CD14-positive monocyte (primary cell): ENCODE measurements around the gene CLDN6. TPM values are rescaled to one million over a fixed set of nuclear protein-coding genes. Genes with fewer than 3 reads are reported as not detected.

ENCODE experiments used
- DNase-seq, 3 donors: peaks; one replicate each; pipeline ENCODE4 v3.0.0-alpha.2; 2011 to 2022
- H2AFZ ChIP-seq: 2 replicates; pipeline ENCODE4 v1.6.0; 2012; ENCODE audit warnings: mild to moderate bottlenecking, low read depth, low read length, inconsistent platforms; ENCODE audit not compliant: insufficient read depth, poor library complexity, severe bottlenecking
- H3K27ac ChIP-seq, 2 donors: 1 replicate in 1 of 2; 2 replicates in 1 of 2; pipeline ENCODE4 v1.5.1; 2012 to 2013; ENCODE audit warnings: low read length in 2 of 2, control low read depth in 1 of 2, inconsistent platforms in 1 of 2, low read depth in 1 of 2, mild to moderate bottlenecking in 1 of 2
- H3K27me3 ChIP-seq, 2 donors: one replicate each; pipeline versions ENCODE4 v1.6.0 to v1.6.1; 2011 to 2013; ENCODE audit warnings: low read length in 2 of 2; ENCODE audit not compliant: control insufficient read depth in 2 of 2, insufficient read depth in 2 of 2
- H3K36me3 ChIP-seq, 2 donors: replicated peaks in 1 of 2; 1 replicate in 1 of 2; 2 replicates in 1 of 2; pipeline versions ENCODE4 v1.5.1 to v1.6.1; 2012 to 2013; ENCODE audit warnings: low read length in 2 of 2, control low read depth in 1 of 2, inconsistent platforms in 1 of 2, mild to moderate bottlenecking in 1 of 2; ENCODE audit not compliant: insufficient read depth in 2 of 2, control insufficient read depth in 1 of 2
- H3K4me1 ChIP-seq, 2 donors: 1 replicate in 1 of 2; 2 replicates in 1 of 2; pipeline versions ENCODE4 v1.5.1 to v1.6.1; 2012 to 2013; ENCODE audit warnings: low read length in 2 of 2, control low read depth in 1 of 2, inconsistent platforms in 1 of 2, mild to moderate bottlenecking in 1 of 2, moderate library complexity in 1 of 2; ENCODE audit not compliant: insufficient read depth in 2 of 2, control insufficient read depth in 1 of 2
- H3K4me2 ChIP-seq: replicated peaks from 2 replicates; pipeline ENCODE3; 2012; ENCODE audit warnings: low read length, moderate library complexity, mild to moderate bottlenecking; ENCODE audit not compliant: poor library complexity, severe bottlenecking; ENCODE audit errors: extremely low read depth
- H3K4me3 ChIP-seq, 3 experiments: fragments of 200-600 bp in 1 of 3; sonication (generic) in 1 of 3; replicated peaks in 1 of 3; 1 replicate in 2 of 3; 2 replicates in 1 of 3; pipeline ENCODE4 v1.5.1; 2011 to 2013; ENCODE audit warnings: low read length in 3 of 3, mild to moderate bottlenecking in 3 of 3, control low read depth in 2 of 3, low read depth in 2 of 3, inconsistent platforms in 1 of 3, moderate library complexity in 1 of 3
- H3K79me2 ChIP-seq: 2 replicates; pipeline ENCODE4 v1.6.0; 2012; ENCODE audit warnings: mild to moderate bottlenecking, control low read depth, inconsistent platforms, low read length, moderate library complexity; ENCODE audit not compliant: insufficient read depth
- H3K9ac ChIP-seq: 2 replicates; pipeline ENCODE4 v1.6.0; 2017; ENCODE audit warnings: low read length, mild to moderate bottlenecking; ENCODE audit not compliant: insufficient read depth, poor library complexity, severe bottlenecking
- H3K9me3 ChIP-seq, 2 donors: replicated peaks in 1 of 2; 1 replicate in 1 of 2; 2 replicates in 1 of 2; pipeline versions ENCODE4 v1.5.1 to v1.6.1; 2012 to 2013; ENCODE audit warnings: low read length in 2 of 2, control low read depth in 1 of 2; ENCODE audit not compliant: control insufficient read depth in 1 of 2, insufficient read depth in 1 of 2
- H4K20me1 ChIP-seq: 2 replicates; pipeline ENCODE4 v1.6.0; 2012; ENCODE audit warnings: mild to moderate bottlenecking, low read length, control low read depth, moderate library complexity; ENCODE audit not compliant: insufficient read depth
- H3K27ac Mint-ChIP-seq, 7 donors: one replicate each; pipeline ENCODE4 v1.8.0; 2020; ENCODE audit warnings: mild to moderate bottlenecking in 7 of 7, mixed read lengths in 7 of 7, moderate library complexity in 6 of 7, inconsistent platforms in 2 of 7
- H3K27me3 Mint-ChIP-seq, 3 donors: one replicate each; pipeline ENCODE4 v1.8.0; 2021 to 2022; ENCODE audit warnings: low read depth in 3 of 3, mild to moderate bottlenecking in 3 of 3, mixed read lengths in 3 of 3, moderate library complexity in 3 of 3, inconsistent platforms in 1 of 3
- H3K36me3 Mint-ChIP-seq, 2 donors: one replicate each; pipeline ENCODE4 v1.8.0; 2020; ENCODE audit warnings: mixed read lengths in 2 of 2, inconsistent platforms in 1 of 2, mild to moderate bottlenecking in 1 of 2
- H3K4me1 Mint-ChIP-seq: one replicate; pipeline ENCODE4 v1.8.0; 2020; ENCODE audit warnings: mild to moderate bottlenecking, mixed read lengths
- H3K4me3 Mint-ChIP-seq, 2 donors: one replicate each; pipeline ENCODE4 v1.8.0; 2020; ENCODE audit warnings: mild to moderate bottlenecking in 2 of 2, mixed read lengths in 2 of 2, moderate library complexity in 1 of 2
- H3K9me3 Mint-ChIP-seq, 7 donors: one replicate each; pipeline ENCODE4 v1.8.0; 2020 to 2022; ENCODE audit warnings: mixed read lengths in 7 of 7, mild to moderate bottlenecking in 6 of 7, moderate library complexity in 6 of 7, inconsistent platforms in 2 of 7
- WGBS: methylation state at CpG from one replicate; pipeline ENCODE4 v1.1.5; 2013; ENCODE audit warnings: missing lambda C conversion rate; ENCODE audit not compliant: insufficient coverage; 5-methylcytosine and 5-hydroxymethylcytosine counted together
- intact Hi-C, 2 donors: fragments of 100-400 bp; cut with micrococcal nuclease; formaldehyde crosslinking; loops; one replicate each; pipeline versions ENCODE4 v1.15.0 to v1.15.1; 2023
- polyA plus RNA-seq, 3 donors: library from polyadenylated mRNA; depleted of rRNA in 1 of 3; unstranded in 2 of 3; stranded (reverse) in 1 of 3; fragments of 300-500 nt in 2 of 3; fragments of >200 nt in 1 of 3; fragmentation: Illumina TruSeq in 2 of 3; gene quantifications; 1 replicate in 2 of 3; 2 replicates in 1 of 3; pipeline ENCODE4 v1.2.3, GENCODE V29; 2012 to 2021
- TF ChIP-seq, protein P1 (sequence below): fragments of 200-600 bp; IDR thresholded peaks from one replicate; pipeline ENCODE4 v1.8.0; 2022; ENCODE audit warnings: antibody characterized with exemption, mild to moderate bottlenecking

The CLDN6 gene
- polyA plus RNA-seq, 3 donors: not detected

DNA sequence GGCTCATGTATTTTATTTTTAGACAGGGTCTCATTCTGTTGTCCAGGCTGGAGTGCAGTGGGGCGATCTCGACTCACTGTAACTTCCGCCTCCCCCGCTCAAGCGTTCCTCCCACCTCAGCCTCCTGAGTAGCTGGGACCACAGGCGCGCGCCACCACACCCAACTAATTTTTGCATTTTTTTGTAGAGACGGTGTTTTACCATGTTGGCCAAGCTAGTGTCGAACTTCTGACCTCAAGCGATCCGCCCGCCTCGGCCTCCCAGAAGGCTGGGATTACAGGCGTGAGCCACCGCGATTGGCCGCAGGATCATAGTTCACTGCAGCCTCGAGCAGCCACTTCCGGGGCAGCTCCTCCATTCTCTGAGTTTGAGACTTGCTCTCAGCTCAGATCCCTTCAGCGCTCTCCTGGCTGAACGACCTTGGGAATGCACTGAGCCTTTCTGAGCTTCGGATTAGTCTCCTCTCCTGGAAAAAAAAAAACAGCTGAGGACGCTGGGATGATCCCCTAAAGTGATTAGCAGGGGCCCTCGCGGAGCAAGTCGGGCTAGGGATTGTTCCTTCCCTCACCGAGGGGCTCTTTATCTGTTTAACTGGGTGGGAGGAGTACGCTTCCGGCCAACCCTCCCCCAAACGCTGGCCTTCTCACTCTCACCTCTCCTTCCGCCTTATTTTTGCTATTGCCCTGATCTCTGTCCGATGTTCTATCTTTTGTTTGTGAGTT is 36.6 kb downstream of the CLDN6 start:
- Mint-ChIP-seq H3K27me3 (peaks cover 3 to 9% (median 4%) of the 10 kb centered on the region in 3 donors), H3K36me3 (peaks cover 0 to 3% of the 10 kb centered on the region in 2 donors), H3K4me3 (peak overlapping the region; percentile 81 to 85), H3K4me1 (peaks cover 28% of the 10 kb centered on the region), H3K9me3 (no peaks in the 10 kb centered on the region), H3K27ac (peak overlapping the region; percentile 25 to 90 (median 82))
- WGBS: 85% methylated on average over 25 of the region's 33 CpGs
- Histone ChIP-seq H2AFZ (peak overlapping the region; percentile 83), H3K4me3 (peak overlapping the region in 2 of 3 experiments; percentile 86 to 92), H3K27me3 (no peaks in the 10 kb centered on the region), H3K4me1 (peaks cover 22 to 29% of the 10 kb centered on the region in 2 donors), H3K79me2 (peaks cover 11% of the 10 kb centered on the region), H3K4me2 (peak overlapping the region; percentile 99), H4K20me1 (no peaks in the 10 kb centered on the region), H3K9ac (peak overlapping the region; percentile 89), H3K9me3 (no peaks in the 10 kb centered on the region), H3K36me3 (no peaks in the 10 kb centered on the region), H3K27ac (peak overlapping the region; percentile 48 to 74)
- DNase-seq: no peak
- intact Hi-C loops: no loop called here
- TF ChIP-seq, protein P1, sequence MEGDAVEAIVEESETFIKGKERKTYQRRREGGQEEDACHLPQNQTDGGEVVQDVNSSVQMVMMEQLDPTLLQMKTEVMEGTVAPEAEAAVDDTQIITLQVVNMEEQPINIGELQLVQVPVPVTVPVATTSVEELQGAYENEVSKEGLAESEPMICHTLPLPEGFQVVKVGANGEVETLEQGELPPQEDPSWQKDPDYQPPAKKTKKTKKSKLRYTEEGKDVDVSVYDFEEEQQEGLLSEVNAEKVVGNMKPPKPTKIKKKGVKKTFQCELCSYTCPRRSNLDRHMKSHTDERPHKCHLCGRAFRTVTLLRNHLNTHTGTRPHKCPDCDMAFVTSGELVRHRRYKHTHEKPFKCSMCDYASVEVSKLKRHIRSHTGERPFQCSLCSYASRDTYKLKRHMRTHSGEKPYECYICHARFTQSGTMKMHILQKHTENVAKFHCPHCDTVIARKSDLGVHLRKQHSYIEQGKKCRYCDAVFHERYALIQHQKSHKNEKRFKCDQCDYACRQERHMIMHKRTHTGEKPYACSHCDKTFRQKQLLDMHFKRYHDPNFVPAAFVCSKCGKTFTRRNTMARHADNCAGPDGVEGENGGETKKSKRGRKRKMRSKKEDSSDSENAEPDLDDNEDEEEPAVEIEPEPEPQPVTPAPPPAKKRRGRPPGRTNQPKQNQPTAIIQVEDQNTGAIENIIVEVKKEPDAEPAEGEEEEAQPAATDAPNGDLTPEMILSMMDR: no peak

DNA sequence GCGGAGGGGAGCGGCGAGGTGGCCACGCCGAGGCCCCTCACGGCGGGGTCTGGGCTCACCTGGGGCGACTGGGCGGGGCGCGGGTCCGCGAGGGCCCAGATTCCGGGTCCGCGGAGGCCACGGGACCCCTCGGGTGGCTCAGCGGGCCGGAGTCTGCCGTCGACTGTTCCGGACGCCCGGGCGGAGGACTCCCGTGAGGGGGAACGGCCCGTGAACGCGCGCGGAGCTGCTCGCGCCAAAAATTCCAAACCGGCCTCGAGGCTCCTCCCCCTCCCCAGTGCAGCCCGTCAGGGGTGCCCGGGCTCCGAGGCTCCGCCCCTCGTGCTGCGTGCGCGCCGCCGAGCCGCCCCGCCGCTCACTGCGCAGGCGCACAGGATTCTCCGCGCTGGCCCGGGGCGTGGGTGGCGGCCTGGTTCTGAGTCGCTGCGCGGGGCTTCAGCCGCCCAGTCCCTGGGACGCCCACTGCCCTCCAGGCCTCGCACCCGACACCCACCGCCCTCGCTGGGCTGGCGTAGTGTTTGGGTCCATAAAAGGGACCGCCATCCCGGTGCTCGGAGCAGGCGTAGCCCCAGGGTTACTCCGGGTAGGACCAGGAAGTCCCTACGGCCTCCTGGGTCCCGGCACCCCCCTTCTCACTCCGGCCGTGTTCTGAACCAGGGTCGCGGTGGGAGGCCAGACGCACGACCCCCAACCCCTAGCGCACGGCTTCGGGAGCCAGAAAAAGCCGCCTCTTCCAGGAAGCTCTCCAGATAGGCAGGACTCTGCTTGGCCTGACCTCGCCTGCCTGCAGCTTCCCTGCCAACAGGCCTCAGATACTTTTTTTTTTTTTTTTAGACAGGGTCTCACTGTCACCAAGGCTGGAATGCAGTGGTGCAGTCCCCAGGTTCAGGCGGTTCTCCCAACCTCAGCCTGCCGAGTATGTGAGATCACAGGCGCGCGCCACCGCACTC is 37.5 kb downstream of the CLDN6 start, which contains the start of gene PKMYT1:
PKMYT1 (minus strand) TSS at position 220 of the 950 bp plus-strand sequence. CDS start 789 bp downstream, outside the sequence.
- peak within 1 kb of the TSS; percentile 81 to 85 for H3K4me3 Mint-ChIP-seq
- H3K36me3 Mint-ChIP-seq: peaks cover 0 to 10% of the 10 kb centered on the region in 2 donors
- no peaks in the 10 kb centered on the region for H3K9me3 Mint-ChIP-seq
- intact Hi-C loops: no loop called here
- peak within 1 kb of the TSS; percentile 71 to 90 (median 85) for H3K27ac Mint-ChIP-seq
- peaks cover 3 to 9% (median 4%) of the 10 kb centered on the region in 3 donors for H3K27me3 Mint-ChIP-seq
- peaks cover 28% of the 10 kb centered on the region for H3K4me1 Mint-ChIP-seq
- H4K20me1 ChIP-seq: no peaks in the 10 kb centered on the region
- peak within 1 kb of the TSS; percentile 48 to 74 for H3K27ac ChIP-seq
- DNase-seq: peak; percentile 82 to 86 (median 85)
- H2AFZ ChIP-seq: peak within 1 kb of the TSS; percentile 83
- H3K9ac ChIP-seq: peak within 1 kb of the TSS; percentile 89
- 1% methylated on average over 86 of the region's 91 CpGs for WGBS
- peaks cover 22 to 29% of the 10 kb centered on the region in 2 donors for H3K4me1 ChIP-seq
- no peaks in the 10 kb centered on the region for H3K27me3 ChIP-seq
- H3K36me3 ChIP-seq: no peaks in the 10 kb centered on the region
- peaks cover 11% of the 10 kb centered on the region for H3K79me2 ChIP-seq
- TF ChIP-seq, protein P1: no peak
- H3K4me3 ChIP-seq: peak within 1 kb of the TSS; percentile 65 to 92 (median 86)
- H3K4me2 ChIP-seq: peak within 1 kb of the TSS; percentile 99
- H3K9me3 ChIP-seq: no peaks in the 10 kb centered on the region
